Mesenteric fat pad (tissue), 1 donor: ENCODE results near the gene ST6GALNAC5. TPM values are rescaled to one million over a fixed set of nuclear protein-coding genes. Genes with fewer than 3 reads are reported as not detected.
"Not testable (repeated sequence)": the region's sequence is repeated elsewhere in the genome, so short reads cannot be mapped to it uniquely, and the experiment has no call there.

ENCODE experiments used
- DNase-seq: peaks from one replicate; pipeline ENCODE4 v3.0.0-alpha.2; 2020; ENCODE audit warnings: low spot score
- long read RNA-seq: library from polyadenylated mRNA; unstranded; transcript quantifications from one replicate; pipeline ENCODE4 v2.0.0, GENCODE V29; 2020
- total RNA-seq: library from RNA; stranded (reverse); fragmentation: NEBNext Ultra II Directional; extraction: Animal tissue kit (Norgen Biotek cat#: 25700); gene quantifications from one replicate; pipeline ENCODE4 v1.2.1, GENCODE V29; 2021
- donor health status: DM: yes; HTN: yes; CAD: no.

Gene ST6GALNAC5
- total RNA-seq = 0.58 TPM
- long read RNA-seq, partial matches to known transcripts = 0 of 2 reads
- long read RNA-seq, other reads (novel, unspliced or antisense) = 0 of 2 reads

- no peak for DNase-seq
Measured at GRCh38 chr1:76867342-76868130, at the start of gene ST6GALNAC5. Gene ST6GALNAC5 (plus strand): TSS chr1:76867480.

- no peak for DNase-seq
Measured at GRCh38 chr1:76820028-76820427, 47.3 kb upstream of the ST6GALNAC5 start.

GRCh38 chr1:76822961-76823360 is 44.3 kb upstream of the ST6GALNAC5 start:
- DNase-seq = not testable (repeated sequence)

- DNase-seq = no peak
Measured at GRCh38 chr1:76824106-76824505, 43.2 kb upstream of the ST6GALNAC5 start.

- DNase-seq = no peak
Measured at GRCh38 chr1:76826072-76826845, 41.0 kb upstream of the ST6GALNAC5 start.

- DNase-seq = no peak
Measured at GRCh38 chr1:76827066-76827465, 40.2 kb upstream of the ST6GALNAC5 start.

GRCh38 chr1:76830373-76830772 is 36.9 kb upstream of the ST6GALNAC5 start:
- DNase-seq = no peak

GRCh38 chr1:76832521-76832920 is 34.8 kb upstream of the ST6GALNAC5 start:
- no peak for DNase-seq

GRCh38 chr1:76833151-76833550 is 34.1 kb upstream of the ST6GALNAC5 start:
- DNase-seq = no peak

GRCh38 chr1:76833856-76834255 is 33.4 kb upstream of the ST6GALNAC5 start:
- DNase-seq = no peak

GRCh38 chr1:76835203-76835602 is 32.1 kb upstream of the ST6GALNAC5 start:
- no peak for DNase-seq

- DNase-seq = no peak
Measured at GRCh38 chr1:76840278-76840677, 27.0 kb upstream of the ST6GALNAC5 start.

- no peak for DNase-seq
Measured at GRCh38 chr1:76841460-76841859, 25.8 kb upstream of the ST6GALNAC5 start.

- no peak for DNase-seq
Measured at GRCh38 chr1:76843821-76844464, 23.3 kb upstream of the ST6GALNAC5 start.

GRCh38 chr1:76854255-76854654 is 13.0 kb upstream of the ST6GALNAC5 start:
- DNase-seq = no peak

GRCh38 chr1:76856104-76856503 is 11.2 kb upstream of the ST6GALNAC5 start:
- no peak for DNase-seq

GRCh38 chr1:76857138-76857537 is 10.1 kb upstream of the ST6GALNAC5 start:
- DNase-seq = no peak

GRCh38 chr1:76857973-76858372 is 9.3 kb upstream of the ST6GALNAC5 start:
- DNase-seq = no peak

- no peak for DNase-seq
Measured at GRCh38 chr1:76861149-76861548, 6.1 kb upstream of the ST6GALNAC5 start.

- no peak for DNase-seq
Measured at GRCh38 chr1:76862447-76862846, 4.8 kb upstream of the ST6GALNAC5 start.

- no peak for DNase-seq
Measured at GRCh38 chr1:76864383-76864782, 2.9 kb upstream of the ST6GALNAC5 start.
